ENCODE results near the gene DSCAML1.

DNA sequence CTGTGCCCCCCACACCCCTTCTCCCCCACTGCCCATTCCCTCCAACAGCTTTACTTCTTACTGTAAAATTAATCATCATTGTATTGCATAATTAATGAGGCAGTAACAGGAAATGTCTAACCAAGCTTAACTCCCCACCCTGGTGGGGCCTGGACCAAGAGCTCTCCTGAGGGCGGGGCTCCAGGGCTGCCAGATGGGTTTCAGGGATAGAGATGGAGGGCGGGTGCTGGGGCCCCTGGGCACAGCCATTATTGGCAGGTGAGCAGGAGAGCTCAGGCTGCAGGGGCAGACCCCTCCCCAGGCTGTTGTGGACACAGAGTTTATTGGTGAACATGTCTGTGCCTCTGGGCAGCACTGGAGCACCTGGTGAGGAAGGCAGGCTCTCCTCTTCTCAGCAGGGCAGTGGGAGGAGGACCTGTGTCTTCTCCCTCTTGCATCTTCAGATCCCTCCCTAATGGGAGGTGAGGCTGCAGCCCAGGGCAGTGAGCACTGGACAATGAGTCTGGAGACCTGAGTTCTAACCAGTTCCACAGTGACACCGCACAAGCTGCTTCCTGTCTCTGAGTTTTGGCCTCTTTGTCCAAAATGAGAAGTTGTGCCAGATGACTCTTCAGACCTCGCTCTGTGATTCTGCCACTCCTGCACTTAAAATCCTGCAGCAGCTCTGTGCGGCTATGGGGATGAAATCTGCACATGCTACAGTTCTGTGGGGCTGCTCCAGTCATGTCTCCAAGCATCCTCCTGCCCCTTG is 236.1 kb downstream of the DSCAML1 start:
- TF ChIP-seq CREB5 (CRISPR knock-in tag; IDR thresholded peaks at IDR 0.05; ENCODE audit: low read depth) (no peak), ESRRG (CRISPR knock-in tag; IDR thresholded peaks at IDR 0.05) (no peak), ZFP30 (CRISPR knock-in tag; IDR thresholded peaks at IDR 0.05) (no peak), PPARA (CRISPR knock-in tag; IDR thresholded peaks at IDR 0.05; ENCODE audit: borderline replicate concordance) (no peak), RARB (CRISPR knock-in tag; IDR thresholded peaks at IDR 0.05) (no peak), OSR1 (CRISPR knock-in tag; IDR thresholded peaks at IDR 0.05) (no peak), CSRNP3 (CRISPR knock-in tag; IDR thresholded peaks at IDR 0.05) (no peak), GLIS3 (CRISPR knock-in tag; IDR thresholded peaks at IDR 0.05) (no peak), POU6F1 (CRISPR knock-in tag; IDR thresholded peaks at IDR 0.05; ENCODE audit: borderline replicate concordance, low read depth) (no peak)

Data from SK-N-SH treated with all-trans-retinoic acid at 6 μM for 48 hours (cell line).